ENCODE results near the gene PCNX2. TPM values are rescaled to one million over a fixed set of nuclear protein-coding genes. Genes with fewer than 3 reads are reported as not detected.

Gene PCNX2
- polyA plus RNA-seq, 1 donor (not counting 4 experiments of a cell fraction or from before 2014, with no cell fraction given), result 18.0 TPM

- H3K79me2 ChIP-seq (ENCODE audit: control insufficient read depth, insufficient read depth, low read length), result no peaks in the 10 kb centered on the region
- no peaks in the 10 kb centered on the region for H3K4me1 ChIP-seq (ENCODE audit: control insufficient read depth, extremely low read depth, insufficient read depth, low read length)
- dilution Hi-C loops (cut with MboI; ENCODE audit: extremely low pct_ligation_motif_present, low sequenced_read_pairs), result no loop called here
- H3K36me3 ChIP-seq (ENCODE audit: control insufficient read depth in 2 of 2, extremely low read depth in 1 of 2, insufficient read depth in 2 of 2, low read length in 2 of 2), result peaks cover 6 to 8% of the 10 kb centered on the region in 2 experiments
- no peaks in the 10 kb centered on the region for H4K20me1 ChIP-seq (ENCODE audit: control insufficient read depth, extremely low read depth, insufficient read depth, low read length)
- no peak overlapping the region for H2AFZ ChIP-seq (ENCODE audit: control insufficient read depth, low read length)
- TF ChIP-seq EZH2 (IDR thresholded peaks at IDR 0.05; ENCODE audit: low read length) (no peak), CTCF (optimal IDR thresholded peaks at IDR 0.05 in 1 of 3, IDR thresholded peaks at IDR 0.05 in 1 of 3, conservative IDR thresholded peaks at IDR 0.05 in 1 of 3; ENCODE audit: extremely low read depth in 1 of 3, insufficient read depth in 2 of 3, low read length in 3 of 3) (no peak)
- DNase-seq (ENCODE audit: low read depth, low spot score), result no peak
- FAIRE-seq, result no peak
- H3K27me3 ChIP-seq (ENCODE audit: control insufficient read depth, extremely low read depth, insufficient read depth, low read length), result no peaks in the 10 kb centered on the region
- H3K4me2 ChIP-seq (ENCODE audit: control insufficient read depth, extremely low read depth, insufficient read depth, low read depth, low read length), result no peak overlapping the region
- H3K9me3 ChIP-seq (ENCODE audit: control insufficient read depth, low read depth, low read length), result no peaks in the 10 kb centered on the region
- H3K9ac ChIP-seq (ENCODE audit: control insufficient read depth, extremely low read depth, insufficient read depth, low read length), result no peak overlapping the region
- no peaks in the 10 kb centered on the region for H3K9me1 ChIP-seq (ENCODE audit: control insufficient read depth, extremely low read depth, insufficient read depth, low read length)
- H3K27ac ChIP-seq (ENCODE audit: control insufficient read depth, insufficient read depth, low read length), result no peak overlapping the region
- no peak overlapping the region for H3K4me3 ChIP-seq (ENCODE audit: control insufficient read depth in 2 of 3, extremely low read depth in 1 of 3, insufficient read depth in 2 of 3, low read depth in 1 of 3, low read length in 3 of 3)
These were observed 124.8 kb downstream of the PCNX2 start for GRCh38 chr1:233170741-233171140.

GRCh38 chr1:233168384-233168783, 127.1 kb downstream of the PCNX2 start:
- Histone ChIP-seq H4K20me1 (ENCODE audit: control insufficient read depth, extremely low read depth, insufficient read depth, low read length) (no peaks in the 10 kb centered on the region), H3K4me1 (ENCODE audit: control insufficient read depth, extremely low read depth, insufficient read depth, low read length) (no peaks in the 10 kb centered on the region), H3K36me3 (ENCODE audit: control insufficient read depth in 2 of 2, extremely low read depth in 1 of 2, insufficient read depth in 2 of 2, low read length in 2 of 2) (peaks cover 4 to 6% of the 10 kb centered on the region in 2 experiments), H3K27me3 (ENCODE audit: control insufficient read depth, extremely low read depth, insufficient read depth, low read length) (no peaks in the 10 kb centered on the region), H3K4me3 (ENCODE audit: control insufficient read depth in 2 of 3, extremely low read depth in 1 of 3, insufficient read depth in 2 of 3, low read depth in 1 of 3, low read length in 3 of 3) (no peak overlapping the region), H2AFZ (ENCODE audit: control insufficient read depth, low read length) (no peak overlapping the region), H3K27ac (ENCODE audit: control insufficient read depth, insufficient read depth, low read length) (no peak overlapping the region), H3K9ac (ENCODE audit: control insufficient read depth, extremely low read depth, insufficient read depth, low read length) (no peak overlapping the region), H3K4me2 (ENCODE audit: control insufficient read depth, extremely low read depth, insufficient read depth, low read depth, low read length) (no peak overlapping the region), H3K9me1 (ENCODE audit: control insufficient read depth, extremely low read depth, insufficient read depth, low read length) (no peaks in the 10 kb centered on the region), H3K79me2 (ENCODE audit: control insufficient read depth, insufficient read depth, low read length) (no peaks in the 10 kb centered on the region), H3K9me3 (ENCODE audit: control insufficient read depth, low read depth, low read length) (peaks cover 2% of the 10 kb centered on the region)
- DNase-seq (ENCODE audit: low read depth, low spot score) (no peak), FAIRE-seq (no peak)
- dilution Hi-C loops (cut with MboI; ENCODE audit: extremely low pct_ligation_motif_present, low sequenced_read_pairs), result no loop called here
- TF ChIP-seq CTCF (optimal IDR thresholded peaks at IDR 0.05 in 1 of 3, IDR thresholded peaks at IDR 0.05 in 1 of 3, conservative IDR thresholded peaks at IDR 0.05 in 1 of 3; ENCODE audit: extremely low read depth in 1 of 3, insufficient read depth in 2 of 3, low read length in 3 of 3) (no peak), EZH2 (IDR thresholded peaks at IDR 0.05; ENCODE audit: low read length) (no peak)
